Chondrocyte (in vitro differentiated cells): ENCODE measurements around the gene PARD3B. TPM values are rescaled to one million over a fixed set of nuclear protein-coding genes. Genes with fewer than 3 reads are reported as not detected.

Source experiments
- DNase-seq: peaks from one replicate; pipeline ENCODE4 v3.0.0; 2021; ENCODE audit warnings: mixed read lengths, low spot score
- H3K27ac Mint-ChIP-seq: one replicate; pipeline ENCODE4 v1.8.0; 2021; ENCODE audit warnings: mild to moderate bottlenecking, moderate library complexity, mixed read lengths; ENCODE audit not compliant: unreplicated experiment
- H3K27me3 Mint-ChIP-seq: 2 replicates; pipeline ENCODE4 v1.8.0; 2021; ENCODE audit warnings: low read depth, mixed read lengths
- H3K36me3 Mint-ChIP-seq: 2 replicates; pipeline ENCODE4 v1.8.0; 2021; ENCODE audit warnings: low read depth, mixed read lengths
- H3K4me1 Mint-ChIP-seq: 2 replicates; pipeline ENCODE4 v1.8.0; 2021; ENCODE audit warnings: low read depth, mild to moderate bottlenecking, mixed read lengths
- H3K4me3 Mint-ChIP-seq: one replicate; pipeline ENCODE4 v1.8.0; 2021; ENCODE audit warnings: mild to moderate bottlenecking, moderate library complexity, mixed read lengths; ENCODE audit not compliant: unreplicated experiment
- H3K9me3 Mint-ChIP-seq: 2 replicates; pipeline ENCODE4 v1.8.0; 2021; ENCODE audit warnings: low read depth, mixed read lengths
- CTCF ChIP-seq: fragments of 200-600 bp; sonication (generic); IDR thresholded peaks from 2 replicates; pipeline ENCODE4 v1.5.0; 2021; ENCODE audit warnings: antibody characterized with exemption, mild to moderate bottlenecking, moderate library complexity
- total RNA-seq: library from RNA; stranded (reverse); gene quantifications from 3 replicates; pipeline ENCODE4 v1.2.1, GENCODE V29; 2021

Gene PARD3B
- total RNA-seq, 1 donor from 2014 or later, result 24.9 TPM

GRCh38 chr2:205501826-205502225, 956.6 kb downstream of the PARD3B start:
- H3K27me3 Mint-ChIP-seq, result no peaks in the 10 kb centered on the region
- no peak overlapping the region for H3K4me3 Mint-ChIP-seq
- no peak for TF ChIP-seq CTCF
- peaks cover 3% of the 10 kb centered on the region for H3K9me3 Mint-ChIP-seq
- peaks cover under 1% of the 10 kb centered on the region for H3K4me1 Mint-ChIP-seq
- peaks cover 19% of the 10 kb centered on the region for H3K36me3 Mint-ChIP-seq
- DNase-seq, result no peak
- no peak overlapping the region for H3K27ac Mint-ChIP-seq

GRCh38 chr2:205505371-205505770, 960.1 kb downstream of the PARD3B start:
- TF ChIP-seq CTCF, result no peak
- no peak for DNase-seq
- Mint-ChIP-seq H3K9me3 (peaks cover 3% of the 10 kb centered on the region), H3K36me3 (peaks cover 14% of the 10 kb centered on the region), H3K4me1 (peaks cover 6% of the 10 kb centered on the region), H3K27me3 (no peaks in the 10 kb centered on the region), H3K27ac (no peak overlapping the region), H3K4me3 (no peak overlapping the region)

- Mint-ChIP-seq H3K4me1 (peaks cover 33% of the 10 kb centered on the region), H3K27me3 (no peaks in the 10 kb centered on the region), H3K4me3 (no peak overlapping the region), H3K27ac (no peak overlapping the region), H3K9me3 (peaks cover 3% of the 10 kb centered on the region), H3K36me3 (peaks cover 4% of the 10 kb centered on the region)
- no peak for DNase-seq
- no peak for TF ChIP-seq CTCF
These were observed 964.4 kb downstream of the PARD3B start for GRCh38 chr2:205509655-205510054.

GRCh38 chr2:205510345-205510744, 965.1 kb downstream of the PARD3B start:
- Mint-ChIP-seq H3K9me3 (peaks cover 3% of the 10 kb centered on the region), H3K36me3 (peaks cover 4% of the 10 kb centered on the region), H3K4me1 (peaks cover 33% of the 10 kb centered on the region), H3K27ac (no peak overlapping the region), H3K4me3 (no peak overlapping the region), H3K27me3 (no peaks in the 10 kb centered on the region)
- no peak for DNase-seq
- no peak for TF ChIP-seq CTCF

GRCh38 chr2:205511221-205511620, 965.9 kb downstream of the PARD3B start:
- no peak overlapping the region for H3K4me3 Mint-ChIP-seq
- H3K36me3 Mint-ChIP-seq, result peaks cover 4% of the 10 kb centered on the region
- peak; percentile 6 for TF ChIP-seq CTCF
- H3K9me3 Mint-ChIP-seq, result peaks cover 5% of the 10 kb centered on the region
- H3K4me1 Mint-ChIP-seq, result peaks cover 33% of the 10 kb centered on the region
- no peaks in the 10 kb centered on the region for H3K27me3 Mint-ChIP-seq
- peak overlapping the region; percentile 90 for H3K27ac Mint-ChIP-seq
- no peak for DNase-seq
